Measurements from ENCODE around the gene DGAT2.

DGAT2 gene

DNA sequence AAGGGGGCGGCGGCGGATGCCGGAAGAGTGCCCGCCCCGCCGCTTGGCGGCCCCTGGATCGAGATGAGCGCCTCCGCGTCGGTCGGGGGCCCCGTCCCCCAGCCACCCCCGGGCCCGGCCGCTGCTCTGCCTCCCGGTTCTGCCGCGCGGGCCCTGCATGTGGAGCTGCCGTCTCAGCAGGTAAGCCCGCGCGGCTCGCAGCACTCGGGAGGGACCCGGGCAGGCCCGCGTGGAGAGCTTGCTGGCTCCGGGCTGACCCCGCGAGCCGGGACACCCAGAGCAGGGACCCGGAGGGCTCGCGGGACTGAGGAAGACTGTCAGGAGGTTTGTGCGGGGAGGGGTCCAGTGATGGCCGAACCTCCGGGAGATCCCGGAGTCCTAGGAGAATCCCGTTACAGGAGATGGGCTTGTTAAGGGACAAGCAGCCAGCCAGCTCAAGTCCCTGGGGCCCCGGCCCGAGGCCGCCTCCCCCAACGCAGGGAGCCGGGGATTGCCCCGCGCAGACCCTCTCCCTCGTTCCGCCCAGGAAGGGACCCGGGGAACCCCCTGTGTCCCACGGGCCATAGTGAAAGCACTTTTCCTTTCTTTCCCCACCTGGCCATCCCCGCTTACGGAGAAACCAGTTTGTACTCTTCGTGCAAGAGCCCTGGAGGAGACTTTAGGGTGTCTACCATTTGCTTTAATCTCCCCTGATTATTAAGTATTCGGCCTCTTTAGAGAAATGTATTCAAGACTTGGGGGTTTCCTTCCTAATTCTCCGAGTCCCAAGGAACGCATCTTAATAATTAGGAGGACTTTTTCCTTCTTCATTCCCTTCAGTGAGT, 47.0 kb downstream of the DGAT2 start:
- no peak overlapping the region for H3K27ac Mint-ChIP-seq

GRCh38 chr11:75816561-75817239, 48.1 kb downstream of the DGAT2 start:
- Mint-ChIP-seq H3K4me1 (peaks cover 22% of the 10 kb centered on the region), H3K4me3 (no peak overlapping the region), H3K27me3 (ENCODE audit: low read depth, poor library complexity) (no peaks in the 10 kb centered on the region), H3K27ac (no peak overlapping the region), H3K36me3 (ENCODE audit: low read depth) (peaks cover 7% of the 10 kb centered on the region), H3K9me3 (no peaks in the 10 kb centered on the region)
- no peak for DNase-seq
- TF ChIP-seq, protein P1, sequence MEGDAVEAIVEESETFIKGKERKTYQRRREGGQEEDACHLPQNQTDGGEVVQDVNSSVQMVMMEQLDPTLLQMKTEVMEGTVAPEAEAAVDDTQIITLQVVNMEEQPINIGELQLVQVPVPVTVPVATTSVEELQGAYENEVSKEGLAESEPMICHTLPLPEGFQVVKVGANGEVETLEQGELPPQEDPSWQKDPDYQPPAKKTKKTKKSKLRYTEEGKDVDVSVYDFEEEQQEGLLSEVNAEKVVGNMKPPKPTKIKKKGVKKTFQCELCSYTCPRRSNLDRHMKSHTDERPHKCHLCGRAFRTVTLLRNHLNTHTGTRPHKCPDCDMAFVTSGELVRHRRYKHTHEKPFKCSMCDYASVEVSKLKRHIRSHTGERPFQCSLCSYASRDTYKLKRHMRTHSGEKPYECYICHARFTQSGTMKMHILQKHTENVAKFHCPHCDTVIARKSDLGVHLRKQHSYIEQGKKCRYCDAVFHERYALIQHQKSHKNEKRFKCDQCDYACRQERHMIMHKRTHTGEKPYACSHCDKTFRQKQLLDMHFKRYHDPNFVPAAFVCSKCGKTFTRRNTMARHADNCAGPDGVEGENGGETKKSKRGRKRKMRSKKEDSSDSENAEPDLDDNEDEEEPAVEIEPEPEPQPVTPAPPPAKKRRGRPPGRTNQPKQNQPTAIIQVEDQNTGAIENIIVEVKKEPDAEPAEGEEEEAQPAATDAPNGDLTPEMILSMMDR (IDR thresholded peaks at IDR 0.05) = no peak

More for the DNA sequence above, 47.0 kb downstream of the DGAT2 start:
- Mint-ChIP-seq H3K4me1 (peaks cover 19% of the 10 kb centered on the region), H3K4me3 (peak overlapping the region; percentile 92), H3K36me3 (ENCODE audit: low read depth) (no peaks in the 10 kb centered on the region), H3K9me3 (no peaks in the 10 kb centered on the region), H3K27me3 (ENCODE audit: low read depth, poor library complexity) (no peaks in the 10 kb centered on the region)
- DNase-seq = peak; percentile 52
- TF ChIP-seq, protein P1 (IDR thresholded peaks at IDR 0.05) = no peak

DNA sequence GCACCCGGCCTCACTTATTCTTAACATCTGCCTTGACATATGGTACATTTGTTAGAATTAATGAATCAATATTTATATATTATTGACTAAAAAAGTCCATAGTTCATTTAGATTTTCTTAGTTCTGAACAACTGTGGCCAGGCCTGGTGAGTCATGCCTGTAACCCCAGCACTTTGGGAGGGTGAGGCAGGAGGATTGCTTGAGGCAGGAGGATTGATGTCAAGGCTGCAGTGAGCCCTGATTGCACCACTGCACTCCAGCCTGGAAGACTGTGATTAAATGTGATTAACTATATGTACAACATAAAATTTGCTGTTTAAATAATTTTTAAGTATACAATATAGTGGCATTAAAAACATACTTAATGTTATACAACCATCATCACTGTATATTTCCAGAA, 52.1 kb downstream of the DGAT2 start:
- H3K36me3 Mint-ChIP-seq (ENCODE audit: low read depth) = peaks cover 16% of the 10 kb centered on the region
- peaks cover 8% of the 10 kb centered on the region for H3K4me1 Mint-ChIP-seq
- H3K4me3 Mint-ChIP-seq = no peak overlapping the region
- TF ChIP-seq, protein P1 (IDR thresholded peaks at IDR 0.05) = no peak
- no peak for DNase-seq
- no peak overlapping the region for H3K27ac Mint-ChIP-seq
- H3K9me3 Mint-ChIP-seq = no peaks in the 10 kb centered on the region
- H3K27me3 Mint-ChIP-seq (ENCODE audit: low read depth, poor library complexity) = no peaks in the 10 kb centered on the region

DNA sequence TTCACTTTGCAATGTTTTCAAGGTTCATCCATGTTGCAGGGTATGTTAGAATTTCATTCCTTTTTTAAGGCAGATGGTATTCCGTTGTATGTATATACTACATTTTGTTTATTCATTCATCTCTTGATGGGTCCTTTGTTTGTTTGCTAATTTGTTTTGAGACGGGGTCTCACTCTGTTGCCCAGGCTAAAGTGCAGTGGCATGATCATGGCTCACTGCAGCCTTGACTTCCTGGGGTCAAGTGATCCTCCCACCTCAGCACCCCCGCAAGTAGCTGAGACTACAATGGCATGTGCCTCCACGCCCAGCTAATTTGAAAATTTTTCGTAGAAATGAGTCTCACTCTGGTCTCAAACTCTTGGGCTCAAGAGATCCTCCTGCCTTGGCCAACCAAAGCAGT, 52.6 kb downstream of the DGAT2 start:
- H3K9me3 Mint-ChIP-seq = no peaks in the 10 kb centered on the region
- H3K27ac Mint-ChIP-seq = no peak overlapping the region
- TF ChIP-seq, protein P1 (IDR thresholded peaks at IDR 0.05) = no peak
- peaks cover 16% of the 10 kb centered on the region for H3K36me3 Mint-ChIP-seq (ENCODE audit: low read depth)
- DNase-seq = no peak
- H3K27me3 Mint-ChIP-seq (ENCODE audit: low read depth, poor library complexity) = no peaks in the 10 kb centered on the region
- H3K4me1 Mint-ChIP-seq = peaks cover 13% of the 10 kb centered on the region
- no peak overlapping the region for H3K4me3 Mint-ChIP-seq

DNA sequence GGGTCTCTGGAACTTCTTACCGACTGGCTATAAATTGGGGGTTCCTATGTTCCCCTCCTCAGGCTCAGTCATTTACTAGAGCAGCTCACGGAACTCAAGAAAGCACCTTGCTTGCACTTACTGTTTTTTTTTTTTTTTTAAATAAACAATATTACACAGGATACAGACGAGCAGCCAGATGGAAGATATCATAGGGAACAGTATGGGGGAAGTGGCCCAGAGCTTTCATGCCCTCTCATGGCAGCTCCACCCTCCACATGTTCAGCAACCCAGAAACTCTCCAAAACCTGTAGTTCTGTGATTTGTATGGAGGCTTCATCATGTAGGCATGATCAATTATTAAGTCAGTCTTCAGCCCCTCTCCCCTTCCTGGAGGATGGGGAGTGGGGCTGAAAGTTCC, 54.0 kb downstream of the DGAT2 start:
- Mint-ChIP-seq H3K36me3 (ENCODE audit: low read depth) (peaks cover 16% of the 10 kb centered on the region), H3K27ac (no peak overlapping the region), H3K4me1 (peaks cover 22% of the 10 kb centered on the region), H3K4me3 (no peak overlapping the region), H3K27me3 (ENCODE audit: low read depth, poor library complexity) (no peaks in the 10 kb centered on the region), H3K9me3 (no peaks in the 10 kb centered on the region)
- DNase-seq = no peak
- TF ChIP-seq, protein P1 (IDR thresholded peaks at IDR 0.05) = no peak

Data from nephron progenitor cell (in vitro differentiated cells).